Activated CD4-positive, CD25-positive, alpha-beta regulatory T cell (primary cell): ENCODE results near the gene KRTAP4-8.
"Not testable (repeated sequence)": the region's sequence is repeated elsewhere in the genome, so short reads cannot be mapped to it uniquely, and the experiment has no call there.

ENCODE experiments used
- DNase-seq, 4 experiments: peaks; one replicate each; lab custom pipeline; 2025; lab: John Stamatoyannopoulos, UW

The KRTAP4-8 gene

DNA sequence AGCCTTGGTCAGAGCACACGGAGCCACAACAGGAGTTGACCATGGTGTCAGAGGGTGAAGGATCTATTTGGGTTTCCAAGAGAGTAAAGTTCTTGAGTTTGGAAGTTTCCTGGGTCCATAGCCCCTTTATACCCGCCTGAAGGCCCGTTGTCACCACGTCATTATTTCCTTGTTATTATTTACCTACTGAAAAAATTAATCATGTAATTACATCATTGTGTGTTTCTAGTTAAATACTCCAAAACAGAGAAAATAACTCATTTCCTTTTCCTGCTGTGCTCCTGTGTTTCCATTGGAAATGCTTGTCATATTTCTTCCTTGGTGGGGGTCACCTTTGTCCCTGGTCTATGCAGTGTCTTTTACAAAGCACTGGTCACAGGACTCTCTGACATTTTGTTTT is at the start of gene KRTAP4-8:
KRTAP4-8 (minus strand) TSS at position 101 of the 400 bp plus-strand sequence; CDS start at position 43, 58 bp downstream.
- no peak for DNase-seq

DNA sequence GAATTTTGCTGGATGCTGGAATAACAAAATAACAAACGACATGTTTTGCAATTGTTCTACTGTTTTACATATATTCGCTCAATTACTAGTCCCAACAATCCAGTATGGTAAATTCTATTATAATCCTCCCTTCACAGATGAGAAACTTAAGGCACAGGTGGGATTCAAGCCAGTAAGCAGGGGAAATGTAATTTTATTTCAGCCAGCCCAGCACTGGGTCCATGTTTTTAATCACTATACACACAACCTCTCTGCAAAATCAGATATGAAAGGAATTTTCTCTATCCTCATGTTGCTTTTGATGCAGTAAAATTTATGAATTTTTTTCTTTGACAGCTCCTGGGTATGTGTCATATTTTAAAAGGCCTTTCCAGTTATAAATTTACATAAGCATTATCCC is 47.3 kb upstream of the KRTAP4-8 start:
- no peak for DNase-seq

DNA sequence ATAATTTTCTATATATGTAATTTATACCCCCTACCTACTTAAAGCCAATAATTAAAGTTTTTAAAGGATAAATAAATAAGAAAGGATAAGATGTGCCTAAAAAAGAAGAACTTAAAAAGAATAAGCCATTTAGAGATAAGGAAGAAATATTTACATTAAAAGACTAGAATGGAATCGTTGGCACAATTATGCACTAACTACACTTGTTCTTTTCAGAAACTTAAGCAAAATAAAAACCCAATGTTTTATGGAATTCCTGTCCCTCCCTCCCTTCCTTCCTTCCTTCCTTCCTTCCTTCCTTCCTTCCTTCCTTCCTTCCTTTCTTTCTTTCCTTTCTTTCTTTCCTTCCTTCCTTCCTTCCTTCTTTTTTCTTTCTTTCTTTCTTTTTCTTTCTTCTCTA is 46.9 kb upstream of the KRTAP4-8 start:
- no peak for DNase-seq

DNA sequence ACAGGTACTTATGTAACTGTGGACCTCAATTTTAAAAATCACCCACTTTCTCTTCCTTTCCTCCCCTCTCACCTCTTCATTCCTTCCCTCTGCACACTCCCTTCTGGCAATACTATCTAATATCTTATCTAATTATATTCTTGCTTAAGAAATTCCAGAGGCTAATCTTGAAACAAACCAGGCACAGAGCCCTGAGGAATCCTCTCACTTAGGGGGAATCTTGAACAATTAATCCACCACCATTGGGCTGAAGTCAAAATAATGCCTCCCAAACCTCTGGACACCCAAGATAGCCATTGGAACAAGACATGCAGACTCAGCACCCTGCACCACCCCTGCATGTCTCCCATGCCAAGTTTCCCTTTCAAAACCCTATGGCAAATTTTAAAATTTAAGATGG is 43.4 kb upstream of the KRTAP4-8 start:
- no peak for DNase-seq

DNA sequence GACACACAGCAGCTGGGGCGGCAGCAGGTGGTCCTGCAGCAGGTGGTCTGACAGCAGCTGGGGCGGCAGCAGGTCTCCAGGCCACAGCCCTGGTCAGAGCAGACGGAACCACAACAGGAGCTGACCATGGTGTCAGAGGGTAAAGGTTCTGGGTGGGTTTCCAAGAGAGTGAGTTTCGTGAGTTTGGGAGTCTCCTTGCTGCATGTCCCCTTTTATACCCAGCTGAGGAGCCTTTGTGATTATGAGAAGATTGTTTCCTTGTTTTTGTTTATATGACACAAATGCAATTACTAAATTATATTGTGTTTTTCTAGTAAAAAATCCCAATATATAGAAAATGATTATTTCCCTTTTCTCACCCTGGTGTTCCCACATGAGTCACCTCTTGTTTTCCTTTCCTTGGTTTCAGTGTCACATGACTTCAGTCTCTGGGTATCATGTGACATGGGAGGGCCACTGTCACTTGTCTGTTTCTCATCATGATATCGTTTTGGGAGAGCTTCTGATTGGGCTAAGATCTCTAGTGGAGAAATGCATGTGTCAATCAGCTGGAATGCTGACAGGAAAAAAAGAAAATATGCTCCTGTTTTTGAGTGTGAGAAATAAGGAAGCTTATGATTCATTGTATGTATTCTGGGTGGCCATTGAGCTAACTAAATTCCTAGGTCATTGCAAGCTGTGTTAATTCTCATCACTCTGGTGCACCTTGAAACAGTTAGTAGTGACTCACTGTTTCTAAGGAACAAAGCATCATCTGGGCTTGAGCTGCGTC is 42.6 kb upstream of the KRTAP4-8 start, which contains the start of gene KRTAP4-6:
KRTAP4-6 (minus strand) TSS at position 185 of the 772 bp plus-strand sequence; CDS start at position 128, 57 bp downstream.
- DNase-seq = no peak

DNA sequence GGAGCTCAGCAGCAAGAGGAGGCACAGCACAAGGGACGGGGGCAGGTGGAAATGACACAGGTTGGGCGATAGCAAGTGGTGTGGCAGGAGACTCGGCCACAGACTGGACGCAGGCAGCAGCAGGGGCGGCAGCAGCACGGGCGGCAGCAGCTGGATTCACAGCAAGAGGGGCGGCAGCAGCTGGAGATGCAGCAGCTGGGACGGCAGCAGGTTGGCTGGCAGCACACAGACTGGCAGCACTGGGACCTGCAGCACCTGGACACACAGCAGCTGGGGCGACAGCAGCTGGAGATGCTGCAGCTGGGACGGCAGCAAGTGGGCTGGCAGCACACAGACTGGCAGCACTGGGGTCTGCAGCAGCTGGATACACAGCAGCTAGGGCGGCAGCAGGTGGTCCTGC is 41.9 kb upstream of the KRTAP4-8 start:
- not testable (repeated sequence) for DNase-seq

DNA sequence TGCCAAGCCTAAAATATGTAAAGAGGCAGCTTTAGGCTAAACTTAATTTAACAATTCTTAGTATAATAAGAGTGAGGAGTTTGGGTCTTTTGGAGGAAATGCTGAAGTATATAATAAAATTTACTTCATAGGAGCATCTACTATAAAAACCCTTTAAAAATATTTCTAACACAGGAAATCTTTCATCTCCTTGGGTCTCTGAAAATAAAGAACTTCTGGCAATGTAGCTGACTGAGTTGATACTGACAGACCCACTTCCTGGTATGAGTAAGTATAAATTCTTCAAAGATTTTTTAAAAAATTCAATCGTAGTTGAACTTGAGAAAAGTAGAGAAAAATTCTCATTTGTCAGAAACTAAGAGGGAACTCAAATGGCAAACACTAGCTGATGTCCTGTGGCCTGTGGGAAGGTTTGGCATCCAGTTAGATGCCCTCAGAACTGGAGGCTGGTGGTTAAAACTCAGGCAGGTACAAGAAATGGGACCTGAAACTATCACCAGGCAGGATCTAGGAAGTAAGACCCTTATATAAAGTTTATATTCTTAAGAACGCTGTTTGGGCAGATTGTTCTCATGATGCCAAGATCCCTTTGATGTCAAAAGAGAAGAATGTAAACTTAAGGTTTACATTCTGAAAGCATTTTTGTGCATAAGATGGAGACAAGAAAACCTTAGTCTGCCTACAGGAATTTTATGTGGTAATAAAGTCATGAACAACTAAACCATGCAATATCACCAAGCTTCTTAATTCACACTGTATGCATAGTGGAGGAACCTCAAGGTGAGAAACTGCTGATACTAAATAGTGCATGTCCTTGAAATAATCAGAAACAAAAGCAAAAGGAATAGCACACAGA is 36.2 kb upstream of the KRTAP4-8 start:
- DNase-seq = no peak

DNA sequence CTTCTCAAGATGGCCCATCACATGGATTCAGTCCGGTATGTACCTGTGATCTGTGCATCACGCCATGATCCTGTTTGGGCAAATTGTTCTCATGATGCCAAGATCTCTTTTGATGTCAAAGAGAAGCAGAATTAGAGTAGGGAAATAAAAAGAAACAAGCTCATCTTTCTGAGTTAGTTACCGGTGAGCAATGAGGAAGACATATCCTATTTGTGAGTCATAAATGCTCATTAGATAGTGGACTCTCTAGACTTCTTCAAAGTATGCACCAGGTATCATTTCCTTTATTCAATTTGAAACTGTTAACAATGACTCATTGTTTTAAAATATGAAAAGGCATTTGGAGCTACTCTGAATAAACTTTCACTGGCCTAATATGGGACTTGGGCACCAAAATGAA is 34.0 kb upstream of the KRTAP4-8 start:
- no peak for DNase-seq

DNA sequence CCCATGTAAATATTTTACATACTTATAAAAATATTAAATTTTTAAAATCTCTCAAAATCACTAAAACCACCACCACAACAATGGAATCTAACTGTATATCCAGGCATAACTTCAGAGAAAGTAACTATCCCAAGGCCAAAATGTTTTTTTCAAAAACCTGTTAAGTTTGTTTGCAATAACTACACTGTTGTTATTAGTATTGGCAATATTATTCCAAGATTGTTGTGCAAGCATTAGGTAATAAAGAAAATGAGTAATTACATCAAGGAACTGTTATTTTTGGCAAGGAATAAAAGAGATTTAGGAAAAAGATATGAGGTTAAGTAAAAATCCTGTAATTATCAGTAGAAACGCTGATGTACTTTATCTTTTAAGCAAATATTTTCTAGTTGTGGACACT is 29.4 kb upstream of the KRTAP4-8 start:
- DNase-seq = no peak

DNA sequence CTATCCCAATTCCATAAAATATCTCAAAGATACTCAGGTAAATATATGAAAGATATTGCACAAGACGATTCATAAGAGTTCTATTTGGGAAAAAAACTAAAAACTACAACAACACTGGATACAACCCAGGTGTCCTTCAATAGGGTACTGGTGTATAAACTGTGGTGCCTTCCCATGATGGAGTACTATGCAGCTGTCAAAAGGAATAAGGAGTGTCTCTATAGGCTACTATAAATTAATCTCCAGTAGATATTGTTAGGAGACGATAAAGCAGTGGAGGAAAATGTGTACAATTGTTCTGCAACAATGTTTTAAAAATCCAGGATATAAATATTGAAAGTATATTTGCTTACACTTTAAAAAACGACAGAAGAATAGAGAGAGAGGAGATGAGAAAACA is 28.5 kb upstream of the KRTAP4-8 start:
- DNase-seq = no peak

DNA sequence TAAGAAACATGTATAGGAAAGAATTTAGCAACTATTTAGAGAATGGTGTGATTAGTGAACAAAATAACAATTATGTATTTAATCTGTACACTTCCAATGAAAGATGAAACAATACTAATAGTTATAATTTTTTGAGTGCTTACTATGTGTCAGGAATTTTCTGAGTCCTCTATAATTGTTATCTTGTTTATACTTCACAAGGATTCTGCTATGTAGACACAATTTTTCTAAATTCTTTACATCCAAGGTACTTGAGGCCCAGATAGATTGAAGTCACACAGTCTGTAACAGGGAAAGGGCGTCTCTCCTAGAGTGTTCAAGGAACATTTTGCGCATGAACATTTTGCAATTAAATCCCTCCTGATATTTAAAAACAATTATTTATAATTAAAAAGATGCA is 27.1 kb upstream of the KRTAP4-8 start:
- DNase-seq = no peak

DNA sequence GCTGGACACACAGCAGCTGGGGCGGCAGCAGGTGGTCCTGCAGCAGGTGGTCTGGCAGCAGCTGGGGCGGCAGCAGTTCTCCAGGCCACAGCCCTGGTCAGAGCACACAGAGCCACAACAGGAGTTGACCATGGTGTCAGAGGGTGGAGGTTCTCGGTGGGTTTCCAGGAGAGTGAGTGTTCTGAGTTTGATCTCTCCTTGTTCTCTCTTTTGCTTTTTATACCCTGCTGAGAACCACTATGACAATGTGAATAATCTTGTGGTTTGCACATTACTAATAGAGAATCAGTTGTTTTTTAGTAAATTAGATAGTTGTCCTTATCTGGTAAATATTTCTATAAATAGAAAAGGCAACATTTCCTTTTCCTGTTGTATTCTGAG is 26.0 kb upstream of the KRTAP4-8 start, which contains the start of gene KRTAP4-12:
KRTAP4-12 (minus strand) TSS at position 192 of the 381 bp plus-strand sequence; CDS start at position 132, 60 bp downstream.
- not testable (repeated sequence) for DNase-seq

DNA sequence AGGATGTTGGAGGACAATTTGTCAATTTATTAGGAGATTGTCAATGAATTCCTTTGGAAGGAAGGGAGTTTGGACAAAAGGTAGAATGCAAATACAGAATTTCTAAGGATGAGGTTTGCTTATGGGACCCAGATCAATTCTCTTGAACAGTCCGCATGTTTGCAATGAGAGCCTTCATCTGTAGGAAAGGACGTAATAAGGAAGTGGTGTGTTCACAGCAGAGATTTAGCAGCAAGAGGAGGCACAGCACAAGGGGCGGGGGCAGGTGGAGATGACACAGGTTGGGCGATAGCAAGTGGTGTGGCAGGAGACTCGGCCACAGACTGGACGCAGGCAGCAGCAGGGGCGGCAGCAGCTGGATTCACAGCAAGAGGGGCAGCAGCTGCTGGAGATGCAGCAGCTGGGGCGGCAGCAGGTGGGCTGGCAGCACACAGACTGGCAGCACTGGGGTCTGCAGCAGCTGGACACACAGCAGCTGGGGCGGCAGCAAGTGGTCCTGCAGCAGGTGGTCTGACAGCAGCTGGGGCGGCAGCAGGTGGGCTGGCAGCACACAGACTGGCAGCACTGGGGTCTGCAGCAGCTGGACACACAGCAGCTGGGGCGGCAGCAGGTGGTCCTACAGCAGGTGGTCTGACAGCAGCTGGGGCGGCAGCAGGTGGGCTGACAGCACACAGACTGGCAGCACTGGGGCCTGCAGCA is 25.5 kb upstream of the KRTAP4-8 start:
- DNase-seq = not testable (repeated sequence)

DNA sequence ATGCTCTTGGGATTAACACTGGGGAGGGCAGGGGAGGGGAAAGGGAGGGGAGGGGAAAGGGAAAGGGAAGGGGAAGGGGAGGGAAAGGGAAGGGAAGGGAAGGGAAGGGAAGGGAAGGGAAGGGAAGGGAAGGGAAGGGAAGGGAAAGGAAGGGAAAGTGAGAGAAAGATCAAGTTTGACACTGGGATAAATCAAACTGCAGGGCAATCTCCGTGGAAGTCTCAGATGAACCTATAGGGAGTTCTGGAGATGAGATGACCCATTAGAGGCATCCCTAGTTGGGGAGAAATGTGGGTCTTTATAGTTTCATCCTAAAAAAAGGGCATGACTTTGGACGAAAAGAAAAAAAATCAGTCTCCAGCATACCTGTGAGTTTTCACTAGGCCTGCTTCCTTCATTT is 23.8 kb upstream of the KRTAP4-8 start:
- no peak for DNase-seq

DNA sequence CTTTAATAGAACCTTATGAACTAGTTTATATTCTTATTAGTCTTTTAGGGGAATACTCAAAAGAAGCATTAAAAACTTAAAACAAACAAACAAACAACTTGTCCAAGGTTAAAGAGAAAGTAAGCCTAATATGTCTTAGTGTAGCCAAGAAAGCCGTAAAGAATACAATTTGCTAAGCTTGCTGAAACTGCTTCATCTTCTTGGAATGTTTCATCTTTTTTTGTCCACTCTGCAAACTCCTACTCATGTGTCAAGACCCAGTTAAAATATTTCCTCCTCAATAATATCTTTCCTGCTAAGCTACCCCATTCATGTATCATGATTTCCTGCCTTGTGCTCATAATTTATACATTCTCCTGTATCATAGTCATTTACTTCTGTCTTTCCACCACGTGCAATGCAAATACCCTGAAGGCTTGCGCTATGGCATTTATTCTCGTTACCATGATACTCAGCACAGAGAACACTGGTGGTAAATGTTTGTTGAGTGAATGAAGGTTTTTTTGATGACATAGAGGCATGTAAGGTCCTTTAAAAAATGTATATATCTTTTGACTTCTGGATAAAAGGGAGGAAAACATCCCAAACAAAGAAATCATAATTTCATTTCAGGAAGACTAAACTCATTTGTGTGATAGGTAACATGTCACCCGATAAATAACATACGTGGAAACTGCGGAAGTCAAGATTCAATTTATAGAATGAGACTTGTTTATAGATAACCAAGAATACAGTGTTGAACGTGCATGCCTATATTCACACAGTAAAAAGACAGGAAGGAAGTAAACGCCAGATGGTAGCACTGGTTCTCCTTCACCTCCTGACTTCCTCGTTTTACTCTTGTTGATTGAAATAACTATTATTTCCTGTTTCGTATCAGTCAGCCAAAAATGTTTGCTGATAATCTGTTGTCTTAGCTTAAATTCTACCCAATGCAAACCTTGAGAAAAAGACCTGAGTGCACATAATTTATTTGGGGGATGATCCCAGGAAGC is 22.1 kb upstream of the KRTAP4-8 start:
- not testable (repeated sequence) for DNase-seq

DNA sequence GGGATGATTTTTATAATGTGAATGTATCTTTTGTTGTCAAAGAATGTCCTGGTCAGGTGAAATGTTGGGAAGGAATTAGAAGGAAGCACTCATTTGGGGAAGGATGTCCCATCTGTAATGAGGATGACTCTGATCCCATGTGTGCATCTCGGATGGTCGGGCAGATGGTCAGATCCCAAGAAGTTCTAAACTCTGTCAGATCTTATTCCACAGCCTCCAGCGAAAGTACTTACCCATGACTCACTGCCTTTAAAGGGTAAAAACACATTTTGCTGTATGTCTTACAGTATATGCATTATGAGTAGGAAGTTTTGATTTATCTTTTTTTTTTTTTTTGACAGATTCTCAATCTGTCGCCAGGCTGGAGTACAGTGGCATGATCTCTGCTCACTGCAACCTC is 20.8 kb upstream of the KRTAP4-8 start:
- no peak for DNase-seq

DNA sequence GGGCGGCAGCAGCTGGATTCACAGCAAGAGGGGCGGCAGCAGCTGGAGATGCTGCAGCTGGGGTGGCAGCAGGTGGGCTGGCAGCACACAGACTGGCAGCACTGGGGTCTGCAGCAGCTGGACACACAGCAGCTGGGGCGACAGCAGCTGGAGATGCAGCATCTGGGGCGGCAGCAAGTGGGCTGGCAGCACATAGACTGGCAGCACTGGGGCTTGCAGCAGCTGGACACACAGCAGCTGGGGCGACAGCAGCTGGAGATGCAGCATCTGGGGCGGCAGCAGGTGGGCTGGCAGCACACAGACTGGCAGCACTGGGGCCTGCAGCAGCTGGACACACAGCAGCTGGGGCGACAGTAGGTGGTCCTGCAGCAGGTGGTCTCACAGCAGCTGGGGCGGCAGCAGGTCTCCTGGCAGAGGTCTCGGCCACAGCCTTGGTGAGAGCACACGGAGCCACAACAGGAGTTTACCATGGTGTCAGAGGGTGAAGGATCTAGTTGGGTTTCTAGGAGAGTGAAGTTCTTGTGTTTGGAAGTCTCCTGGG is 20.0 kb upstream of the KRTAP4-8 start, which contains the start of gene KRTAP4-11:
KRTAP4-11 (minus strand) TSS at position 528 of the 541 bp plus-strand sequence; CDS start at position 470, 58 bp downstream.
- DNase-seq = not testable (repeated sequence)

DNA sequence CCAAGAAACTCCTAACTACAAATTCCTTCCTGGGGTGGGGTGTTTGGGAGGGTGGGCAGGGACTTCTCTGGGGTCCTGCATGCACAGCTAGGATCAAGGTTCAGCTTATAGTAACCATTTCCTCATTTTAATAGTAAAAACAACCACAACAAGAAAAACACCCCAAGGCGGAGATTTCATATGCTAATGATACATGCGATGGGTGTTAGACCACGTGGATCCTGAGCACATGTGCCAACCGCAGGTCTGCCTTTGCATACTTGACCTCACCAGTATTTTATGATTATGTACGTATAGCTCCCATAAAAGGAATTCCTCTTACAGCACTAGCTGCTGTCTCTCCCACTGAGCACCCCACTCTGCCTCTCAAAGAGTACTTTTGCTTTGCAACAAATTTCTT is 18.4 kb upstream of the KRTAP4-8 start:
- DNase-seq = no peak

DNA sequence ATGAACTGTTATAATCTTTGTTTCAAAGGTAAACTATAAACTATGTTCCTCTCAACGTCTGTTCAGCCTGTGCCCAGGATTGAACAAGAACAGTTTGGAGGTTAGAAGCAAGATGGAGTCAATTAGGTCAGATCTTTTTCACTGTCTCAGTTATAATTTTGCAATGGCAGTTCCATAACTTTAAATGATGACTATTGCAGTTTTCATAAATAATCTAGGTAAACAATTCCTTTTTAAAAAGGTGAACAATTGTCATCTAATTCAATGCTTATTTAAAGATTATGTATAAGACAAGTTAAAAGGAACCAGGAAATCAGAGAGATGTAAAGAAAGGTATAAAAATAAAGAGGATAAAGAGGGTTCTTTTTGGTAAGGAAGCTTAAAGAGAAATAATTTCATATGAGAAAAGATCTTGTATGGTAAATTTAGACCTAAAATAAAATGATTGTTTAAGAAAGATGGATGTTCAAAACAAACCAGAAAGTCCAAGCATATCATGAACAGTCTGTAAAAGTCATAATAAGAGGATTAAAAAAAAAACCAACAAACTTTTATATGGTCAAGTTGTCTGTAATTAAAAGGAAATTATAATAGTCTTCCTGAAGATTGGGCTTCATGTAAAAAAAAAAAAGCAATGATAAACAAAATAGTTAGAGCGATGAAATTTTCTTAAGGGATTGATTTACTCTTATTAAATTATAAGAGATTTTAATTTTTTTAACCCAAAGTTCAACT is 13.4 kb upstream of the KRTAP4-8 start:
- DNase-seq = no peak
